SK-N-SH (cell line): ENCODE measurements around the gene FNDC3B. TPM values are rescaled to one million over a fixed set of nuclear protein-coding genes. Genes with fewer than 3 reads are reported as not detected.

ENCODE experiments used
- CTCF ChIA-PET: fragments of 300-600, 350-600 bp; formaldehyde crosslinking; extraction: SDS; loops from one replicate; lab custom pipeline; 2021; lab: Yijun Ruan, JAX
- POLR2A ChIA-PET: fragments of 350-600 bp; sonication (Branson Sonifier 250); formaldehyde crosslinking; extraction: SDS; loops from one replicate; lab custom pipeline; 2020; ENCODE audit warnings: antibody characterized with exemption, inconsistent platforms; lab: Yijun Ruan, JAX
- DNase-seq: peaks from one replicate; pipeline ENCODE4 v3.0.0; 2012
- H2AFZ ChIP-seq: fragments of 200-600 bp; sonication (generic); 2 replicates; pipeline ENCODE4 v1.8.1; 2016; ENCODE audit warnings: antibody characterized with exemption, mild to moderate bottlenecking, low read depth
- H3F3A ChIP-seq: fragments of 200-600 bp; sonication (generic); replicated peaks from 2 replicates; pipeline ENCODE3; 2016; ENCODE audit warnings: antibody characterized with exemption, mild to moderate bottlenecking; ENCODE audit not compliant: insufficient read depth
- H3K27ac ChIP-seq, 2 experiments: fragments of 200-500 bp in 1 of 2; fragments of 200-600 bp in 1 of 2; sonication (Bioruptor generic) in 1 of 2; sonication (generic), shearing (Covaris generic) in 1 of 2; 2 replicates each; pipeline versions ENCODE4 v1.5.1 to v1.6.1; 2014 to 2016; ENCODE audit warnings: low read depth in 2 of 2, inconsistent platforms in 1 of 2, low read length in 1 of 2, mild to moderate bottlenecking in 1 of 2, mixed read lengths in 1 of 2
- H3K27me3 ChIP-seq: fragments of 200-600 bp; sonication (generic), shearing (Covaris generic); 2 replicates; pipeline ENCODE4 v1.6.1; 2016; ENCODE audit warnings: mixed run types; ENCODE audit not compliant: insufficient read depth
- H3K36me3 ChIP-seq, 2 experiments: fragments of 200-500 bp in 1 of 2; fragments of 200-600 bp in 1 of 2; sonication (Bioruptor generic) in 1 of 2; sonication (generic) in 1 of 2; replicated peaks in 1 of 2; 2 replicates each; pipeline versions ENCODE3 to v1.5.1; 2014 to 2016; ENCODE audit warnings: low read length in 1 of 2, mild to moderate bottlenecking in 1 of 2; ENCODE audit not compliant: insufficient read depth in 2 of 2, control insufficient read depth in 1 of 2
- H3K4me1 ChIP-seq, 2 experiments: fragments of 200-500 bp in 1 of 2; fragments of 200-600 bp in 1 of 2; sonication (Bioruptor generic) in 1 of 2; sonication (generic), shearing (Covaris generic) in 1 of 2; 2 replicates each; pipeline versions ENCODE4 v1.5.1 to v1.6.1; 2014 to 2016; ENCODE audit warnings: low read depth in 1 of 2, low read length in 1 of 2, mixed run types in 1 of 2; ENCODE audit not compliant: insufficient read depth in 2 of 2, control insufficient read depth in 1 of 2
- H3K4me2 ChIP-seq: fragments of 200-600 bp; sonication (generic), shearing (Covaris generic); 2 replicates; pipeline ENCODE4 v1.6.1; 2017; ENCODE audit warnings: mixed run types
- H3K4me3 ChIP-seq, 2 experiments: fragments of 200-500 bp in 1 of 2; fragments of 200-600 bp in 1 of 2; sonication (Bioruptor generic) in 1 of 2; sonication (generic), shearing (Covaris generic) in 1 of 2; 2 replicates each; pipeline versions ENCODE4 v1.5.1 to v1.8.1; 2014 to 2016; ENCODE audit warnings: low read depth in 2 of 2, inconsistent platforms in 1 of 2, low read length in 1 of 2, mild to moderate bottlenecking in 1 of 2, mixed read lengths in 1 of 2, moderate library complexity in 1 of 2
- H3K79me2 ChIP-seq: fragments of 200-600 bp; sonication (generic); 2 replicates; pipeline ENCODE4 v1.8.1; 2017; ENCODE audit warnings: mild to moderate bottlenecking; ENCODE audit not compliant: insufficient read depth
- H3K9ac ChIP-seq: fragments of 200-600 bp; sonication (generic); 2 replicates; pipeline ENCODE4 v1.6.1; 2017; ENCODE audit warnings: mixed run types
- H3K9me2 ChIP-seq: fragments of 200-600 bp; sonication (generic); 2 replicates; pipeline ENCODE4 v1.6.1; 2017; ENCODE audit warnings: mixed run types
- H3K9me3 ChIP-seq: fragments of 200-600 bp; sonication (generic); 2 replicates; pipeline ENCODE4 v1.6.1; 2017; ENCODE audit warnings: mixed run types, mild to moderate bottlenecking, moderate library complexity
- H4K20me1 ChIP-seq: fragments of 200-600 bp; sonication (generic); 2 replicates; pipeline ENCODE4 v1.6.1; 2017; ENCODE audit warnings: mild to moderate bottlenecking, mixed run types; ENCODE audit not compliant: insufficient read depth
- CHD2 ChIP-seq: fragments of 150-350 bp; IDR thresholded peaks from 2 replicates; pipeline ENCODE4 v1.6.1; 2018; ENCODE audit warnings: low read length; ENCODE audit not compliant: partially characterized antibody
- ELF1 ChIP-seq: IDR thresholded peaks from 2 replicates; pipeline ENCODE4 v1.4.0; 2012
- EZH2phosphoT487 ChIP-seq: fragments of 200-600 bp; sonication (generic); IDR thresholded peaks from 2 replicates; pipeline ENCODE4 v1.6.1; 2017; ENCODE audit warnings: low read depth, mixed run types, mild to moderate bottlenecking, antibody characterized with exemption, moderate library complexity, borderline replicate concordance
- FOXM1 ChIP-seq: IDR thresholded peaks from 2 replicates; pipeline ENCODE4 v1.4.0; 2012; ENCODE audit warnings: low read depth, mild to moderate bottlenecking
- IRF3 ChIP-seq: fragments of 150-350 bp; IDR thresholded peaks from 2 replicates; pipeline ENCODE4 v1.6.1; 2016; ENCODE audit warnings: mild to moderate bottlenecking, low read depth, low read length
- MXI1 ChIP-seq: IDR thresholded peaks from 2 replicates; pipeline ENCODE4 v1.6.1; 2012; ENCODE audit warnings: mild to moderate bottlenecking, low read depth, low read length, improper control_type of control experiment
- RAD21 ChIP-seq: IDR thresholded peaks from 2 replicates; pipeline ENCODE4 v1.6.1; 2012; ENCODE audit warnings: mild to moderate bottlenecking, low read length
- RXRA ChIP-seq: IDR thresholded peaks from 2 replicates; pipeline ENCODE4 v1.4.0; 2012; ENCODE audit warnings: low read depth, mild to moderate bottlenecking, borderline replicate concordance
- SMC3 ChIP-seq: IDR thresholded peaks from 2 replicates; pipeline ENCODE4 v1.6.1; 2012; ENCODE audit warnings: low read depth, low read length, improper control_type of control experiment
- TCF12 ChIP-seq: IDR thresholded peaks from 2 replicates; pipeline ENCODE4 v1.4.0; 2012
- ZBTB33 ChIP-seq: IDR thresholded peaks from 2 replicates; pipeline ENCODE4 v1.4.0; 2012; ENCODE audit warnings: low read depth, borderline replicate concordance
- WGBS: methylation state at CpG from one replicate; pipeline ENCODE4 v1.1.6; 2017; ENCODE audit warnings: low lambda C conversion rate; 5-methylcytosine and 5-hydroxymethylcytosine counted together
- polyA plus RNA-seq, 3 experiments: library from polyadenylated mRNA; depleted of rRNA; stranded (reverse); fragments of >200 nt; gene quantifications; 2 replicates each; pipeline ENCODE4 v1.2.3, GENCODE V29; 2012
- TF ChIP-seq, protein P1 (sequence below): IDR thresholded peaks from 2 replicates; pipeline ENCODE4 v1.6.1; 2012; ENCODE audit warnings: mild to moderate bottlenecking, low read depth, low read length, moderate library complexity
- TF ChIP-seq, protein P2 (sequence below): IDR thresholded peaks from 2 replicates; pipeline ENCODE4 v1.4.0; 2012; ENCODE audit warnings: low read depth
- TF ChIP-seq, protein P3 (sequence below): fragments of 200-600 bp; sonication (generic); IDR thresholded peaks from 2 replicates; pipeline ENCODE4 v1.6.1; 2017; ENCODE audit warnings: antibody characterized with exemption, mild to moderate bottlenecking, moderate library complexity

The FNDC3B gene
- polyA plus RNA-seq, 1 of the 3 experiments (the other 2 are of a cell fraction): 10.4 TPM

GRCh38 chr3:172223870-172224269, 184.5 kb downstream of the FNDC3B start:
- ChIA-PET POLR2A (no interaction called here), CTCF (interaction anchor here (1.6 kb wide), 1 partner anchor 117 kb away, joined by 4 read pairs; no protein-coding TSS in a partner anchor)
- Histone ChIP-seq H3K9me3 (no peaks in the 10 kb centered on the region), H3K4me3 (no peak overlapping the region), H3K9ac (no peak overlapping the region), H3K79me2 (peaks cover 93% of the 10 kb centered on the region), H3K4me2 (no peak overlapping the region), H4K20me1 (peaks cover 14% of the 10 kb centered on the region; the same call in 1 of the 2 replicates), H3K4me1 (peaks cover 18 to 27% of the 10 kb centered on the region in 2 experiments), H3K9me2 (no peaks in the 10 kb centered on the region), H2AFZ (no peak overlapping the region), H3F3A (peaks cover 19% of the 10 kb centered on the region), H3K27me3 (no peaks in the 10 kb centered on the region), H3K36me3 (peaks cover 5 to 25% of the 10 kb centered on the region in 2 experiments), H3K27ac (no peak overlapping the region)
- TF ChIP-seq IRF3 (no peak), TCF12 (no peak), EZH2phosphoT487 (no peak), ZBTB33 (no peak), ELF1 (no peak), CHD2 (no peak), MXI1 (no peak), FOXM1 (no peak), RAD21 (no peak), RXRA (no peak), SMC3 (no peak)
- TF ChIP-seq, protein P1, sequence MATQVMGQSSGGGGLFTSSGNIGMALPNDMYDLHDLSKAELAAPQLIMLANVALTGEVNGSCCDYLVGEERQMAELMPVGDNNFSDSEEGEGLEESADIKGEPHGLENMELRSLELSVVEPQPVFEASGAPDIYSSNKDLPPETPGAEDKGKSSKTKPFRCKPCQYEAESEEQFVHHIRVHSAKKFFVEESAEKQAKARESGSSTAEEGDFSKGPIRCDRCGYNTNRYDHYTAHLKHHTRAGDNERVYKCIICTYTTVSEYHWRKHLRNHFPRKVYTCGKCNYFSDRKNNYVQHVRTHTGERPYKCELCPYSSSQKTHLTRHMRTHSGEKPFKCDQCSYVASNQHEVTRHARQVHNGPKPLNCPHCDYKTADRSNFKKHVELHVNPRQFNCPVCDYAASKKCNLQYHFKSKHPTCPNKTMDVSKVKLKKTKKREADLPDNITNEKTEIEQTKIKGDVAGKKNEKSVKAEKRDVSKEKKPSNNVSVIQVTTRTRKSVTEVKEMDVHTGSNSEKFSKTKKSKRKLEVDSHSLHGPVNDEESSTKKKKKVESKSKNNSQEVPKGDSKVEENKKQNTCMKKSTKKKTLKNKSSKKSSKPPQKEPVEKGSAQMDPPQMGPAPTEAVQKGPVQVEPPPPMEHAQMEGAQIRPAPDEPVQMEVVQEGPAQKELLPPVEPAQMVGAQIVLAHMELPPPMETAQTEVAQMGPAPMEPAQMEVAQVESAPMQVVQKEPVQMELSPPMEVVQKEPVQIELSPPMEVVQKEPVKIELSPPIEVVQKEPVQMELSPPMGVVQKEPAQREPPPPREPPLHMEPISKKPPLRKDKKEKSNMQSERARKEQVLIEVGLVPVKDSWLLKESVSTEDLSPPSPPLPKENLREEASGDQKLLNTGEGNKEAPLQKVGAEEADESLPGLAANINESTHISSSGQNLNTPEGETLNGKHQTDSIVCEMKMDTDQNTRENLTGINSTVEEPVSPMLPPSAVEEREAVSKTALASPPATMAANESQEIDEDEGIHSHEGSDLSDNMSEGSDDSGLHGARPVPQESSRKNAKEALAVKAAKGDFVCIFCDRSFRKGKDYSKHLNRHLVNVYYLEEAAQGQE: no peak
- TF ChIP-seq, protein P2, sequence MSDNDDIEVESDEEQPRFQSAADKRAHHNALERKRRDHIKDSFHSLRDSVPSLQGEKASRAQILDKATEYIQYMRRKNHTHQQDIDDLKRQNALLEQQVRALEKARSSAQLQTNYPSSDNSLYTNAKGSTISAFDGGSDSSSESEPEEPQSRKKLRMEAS: no peak
- TF ChIP-seq, protein P3, sequence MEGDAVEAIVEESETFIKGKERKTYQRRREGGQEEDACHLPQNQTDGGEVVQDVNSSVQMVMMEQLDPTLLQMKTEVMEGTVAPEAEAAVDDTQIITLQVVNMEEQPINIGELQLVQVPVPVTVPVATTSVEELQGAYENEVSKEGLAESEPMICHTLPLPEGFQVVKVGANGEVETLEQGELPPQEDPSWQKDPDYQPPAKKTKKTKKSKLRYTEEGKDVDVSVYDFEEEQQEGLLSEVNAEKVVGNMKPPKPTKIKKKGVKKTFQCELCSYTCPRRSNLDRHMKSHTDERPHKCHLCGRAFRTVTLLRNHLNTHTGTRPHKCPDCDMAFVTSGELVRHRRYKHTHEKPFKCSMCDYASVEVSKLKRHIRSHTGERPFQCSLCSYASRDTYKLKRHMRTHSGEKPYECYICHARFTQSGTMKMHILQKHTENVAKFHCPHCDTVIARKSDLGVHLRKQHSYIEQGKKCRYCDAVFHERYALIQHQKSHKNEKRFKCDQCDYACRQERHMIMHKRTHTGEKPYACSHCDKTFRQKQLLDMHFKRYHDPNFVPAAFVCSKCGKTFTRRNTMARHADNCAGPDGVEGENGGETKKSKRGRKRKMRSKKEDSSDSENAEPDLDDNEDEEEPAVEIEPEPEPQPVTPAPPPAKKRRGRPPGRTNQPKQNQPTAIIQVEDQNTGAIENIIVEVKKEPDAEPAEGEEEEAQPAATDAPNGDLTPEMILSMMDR: no peak
- no peak for DNase-seq
- WGBS: 90% methylated on average over 4 of the region's 4 CpGs
